Trophoblast cell (in vitro differentiated cells and primary cell): Measurements from ENCODE around the gene C2orf74.

Experiments
- DNase-seq, 2 donors: peaks; one replicate each; pipeline ENCODE4 v3.0.0-alpha.2; 2016
- H2AFZ ChIP-seq: 2 replicates; pipeline ENCODE4 v1.6.1; 2013; ENCODE audit warnings: low read length, moderate library complexity, mild to moderate bottlenecking; ENCODE audit not compliant: insufficient read depth, poor library complexity
- H2AK5ac ChIP-seq: 2 replicates; pipeline ENCODE4 v1.6.1; 2013; ENCODE audit warnings: mild to moderate bottlenecking, low read length
- H2BK120ac ChIP-seq: 2 replicates; pipeline ENCODE4 v1.6.1; 2013; ENCODE audit warnings: low read length, mild to moderate bottlenecking, moderate library complexity; ENCODE audit not compliant: insufficient read depth, poor library complexity
- H2BK12ac ChIP-seq: 2 replicates; pipeline ENCODE4 v1.6.1; 2013; ENCODE audit warnings: mild to moderate bottlenecking, low read length, moderate library complexity
- H2BK5ac ChIP-seq: 2 replicates; pipeline ENCODE4 v1.6.1; 2013; ENCODE audit warnings: low read length, low read depth, moderate library complexity, mild to moderate bottlenecking; ENCODE audit not compliant: poor library complexity
- H3K14ac ChIP-seq: 2 replicates; pipeline ENCODE4 v1.6.1; 2013; ENCODE audit warnings: mild to moderate bottlenecking, low read length
- H3K18ac ChIP-seq: 2 replicates; pipeline ENCODE4 v1.6.1; 2013; ENCODE audit warnings: mild to moderate bottlenecking, low read length
- H3K23ac ChIP-seq: 2 replicates; pipeline ENCODE4 v1.6.1; 2013; ENCODE audit warnings: low read length
- H3K27ac ChIP-seq: 2 replicates; pipeline ENCODE4 v1.5.1; 2013; ENCODE audit warnings: low read depth, mild to moderate bottlenecking, inconsistent platforms, low read length, moderate library complexity
- H3K27me3 ChIP-seq: 2 replicates; pipeline ENCODE4 v1.6.1; 2013; ENCODE audit warnings: inconsistent platforms, mild to moderate bottlenecking, low read length, moderate library complexity; ENCODE audit not compliant: insufficient read depth
- H3K36me3 ChIP-seq, 2 experiments: 1 replicate in 1 of 2; 2 replicates in 1 of 2; pipeline ENCODE4 v1.6.1; 2013; ENCODE audit warnings: low read length in 2 of 2, mild to moderate bottlenecking in 2 of 2, moderate library complexity in 1 of 2; ENCODE audit not compliant: insufficient read depth in 2 of 2, control insufficient read depth in 1 of 2
- H3K4ac ChIP-seq: 2 replicates; pipeline ENCODE4 v1.6.1; 2013; ENCODE audit warnings: low read depth, mild to moderate bottlenecking, low read length, moderate library complexity
- H3K4me1 ChIP-seq, 2 experiments: 1 replicate in 1 of 2; 2 replicates in 1 of 2; pipeline ENCODE4 v1.6.1; 2013; ENCODE audit warnings: low read length in 2 of 2, mild to moderate bottlenecking in 2 of 2, moderate library complexity in 1 of 2; ENCODE audit not compliant: insufficient read depth in 2 of 2, control insufficient read depth in 1 of 2
- H3K4me2 ChIP-seq: 2 replicates; pipeline ENCODE4 v1.6.1; 2013; ENCODE audit warnings: inconsistent platforms, mild to moderate bottlenecking, low read length, moderate library complexity
- H3K4me3 ChIP-seq: 2 replicates; pipeline ENCODE4 v1.5.1; 2013; ENCODE audit warnings: mild to moderate bottlenecking, low read depth, low read length, inconsistent platforms
- H3K79me1 ChIP-seq: one replicate; pipeline ENCODE4 v1.6.1; 2013; ENCODE audit warnings: low read length
- H3K79me2 ChIP-seq: 2 replicates; pipeline ENCODE4 v1.6.1; 2013; ENCODE audit warnings: low read length, mild to moderate bottlenecking; ENCODE audit not compliant: control insufficient read depth, insufficient read depth, poor library complexity
- H3K9ac ChIP-seq: 2 replicates; pipeline ENCODE4 v1.6.1; 2013; ENCODE audit warnings: mild to moderate bottlenecking, low read length
- H3K9me3 ChIP-seq: 2 replicates; pipeline ENCODE4 v1.6.1; 2013; ENCODE audit warnings: low read depth, mild to moderate bottlenecking, control low read depth, inconsistent platforms, low read length; ENCODE audit not compliant: insufficient read depth
- H4K12ac ChIP-seq: 2 replicates; pipeline ENCODE4 v1.6.1; 2013; ENCODE audit warnings: low read depth, mild to moderate bottlenecking, low read length, moderate library complexity
- H4K8ac ChIP-seq: 2 replicates; pipeline ENCODE4 v1.6.1; 2013; ENCODE audit warnings: low read depth, mild to moderate bottlenecking, low read length, moderate library complexity
- H4K91ac ChIP-seq: one replicate; pipeline ENCODE4 v1.6.1; 2013; ENCODE audit warnings: low read depth, mild to moderate bottlenecking, low read length, moderate library complexity
- WGBS: extraction: QIAGEN DNeasy Blood & Tissue Kit; methylation state at CpG from one replicate; pipeline ENCODE4 v1.1.7; 2013; ENCODE audit warnings: missing lambda C conversion rate; ENCODE audit not compliant: insufficient read length, insufficient coverage; ENCODE audit errors: extremely low coverage; 5-methylcytosine and 5-hydroxymethylcytosine counted together

The C2orf74 gene

GRCh38 chr2:61205132-61205531 is 43.1 kb downstream of the C2orf74 start:
- no peak overlapping the region for H3K9ac ChIP-seq
- no peak overlapping the region for H3K27ac ChIP-seq
- H2BK120ac ChIP-seq = no peak overlapping the region
- H3K79me1 ChIP-seq = no peaks in the 10 kb centered on the region
- H3K9me3 ChIP-seq = no peaks in the 10 kb centered on the region
- no peak overlapping the region for H3K14ac ChIP-seq
- H2AK5ac ChIP-seq = no peak overlapping the region
- no peaks in the 10 kb centered on the region for H3K4me1 ChIP-seq
- peaks cover 9 to 25% of the 10 kb centered on the region in 2 experiments for H3K36me3 ChIP-seq
- no peak overlapping the region for H4K91ac ChIP-seq
- H3K27me3 ChIP-seq = no peaks in the 10 kb centered on the region
- H3K4ac ChIP-seq = no peak overlapping the region
- H3K4me3 ChIP-seq = no peak overlapping the region
- H2BK12ac ChIP-seq = no peak overlapping the region
- no peak overlapping the region for H3K18ac ChIP-seq
- no CpG with 5 or more reads among the region's 7 CpGs for WGBS
- H4K12ac ChIP-seq = no peak overlapping the region
- H2BK5ac ChIP-seq = no peak overlapping the region
- H3K79me2 ChIP-seq = no peaks in the 10 kb centered on the region
- H3K23ac ChIP-seq = no peak overlapping the region
- no peak overlapping the region for H4K8ac ChIP-seq
- no peak for DNase-seq
- no peak overlapping the region for H2AFZ ChIP-seq
- H3K4me2 ChIP-seq = no peak overlapping the region

GRCh38 chr2:61210332-61210981 is 48.5 kb downstream of the C2orf74 start:
- Histone ChIP-seq H3K4me2 (no peak overlapping the region), H3K18ac (no peak overlapping the region), H3K14ac (no peak overlapping the region), H2AFZ (no peak overlapping the region), H3K4ac (no peak overlapping the region), H4K91ac (no peak overlapping the region), H4K8ac (no peak overlapping the region), H3K4me3 (no peak overlapping the region), H3K79me1 (no peaks in the 10 kb centered on the region), H2BK120ac (no peak overlapping the region), H2BK5ac (no peak overlapping the region), H2AK5ac (no peak overlapping the region), H3K79me2 (no peaks in the 10 kb centered on the region), H3K27ac (no peak overlapping the region), H3K9me3 (no peaks in the 10 kb centered on the region), H3K27me3 (no peaks in the 10 kb centered on the region), H3K36me3 (peaks cover 7 to 19% of the 10 kb centered on the region in 2 experiments), H3K23ac (no peak overlapping the region), H3K9ac (no peak overlapping the region), H3K4me1 (no peaks in the 10 kb centered on the region), H2BK12ac (no peak overlapping the region), H4K12ac (no peak overlapping the region)
- no CpG with 5 or more reads among the region's 5 CpGs for WGBS
- DNase-seq = peak; percentile 54 to 91

GRCh38 chr2:61214171-61214570 is 52.2 kb downstream of the C2orf74 start:
- Histone ChIP-seq H3K4me2 (no peak overlapping the region), H3K4me3 (no peak overlapping the region), H3K4me1 (no peaks in the 10 kb centered on the region), H3K9me3 (no peaks in the 10 kb centered on the region), H3K36me3 (peaks cover 9 to 14% of the 10 kb centered on the region in 2 experiments), H2BK12ac (no peak overlapping the region), H3K79me1 (no peaks in the 10 kb centered on the region), H4K91ac (no peak overlapping the region), H3K18ac (no peak overlapping the region), H3K23ac (no peak overlapping the region), H2AFZ (no peak overlapping the region), H4K8ac (no peak overlapping the region), H2AK5ac (no peak overlapping the region), H2BK120ac (no peak overlapping the region), H3K27me3 (no peaks in the 10 kb centered on the region), H3K27ac (no peak overlapping the region), H3K4ac (no peak overlapping the region), H2BK5ac (no peak overlapping the region), H4K12ac (no peak overlapping the region), H3K79me2 (no peaks in the 10 kb centered on the region), H3K14ac (no peak overlapping the region), H3K9ac (no peak overlapping the region)
- DNase-seq = no peak
- no CpG with 5 or more reads among the region's 4 CpGs for WGBS
